OCI-LY1 (cell line): ENCODE measurements around the gene RALY.

ENCODE experiments used
- CTCF ChIP-seq: fragments of 200-600 bp; sonication (generic), shearing (Covaris generic); IDR thresholded peaks from 2 replicates; pipeline ENCODE4 v1.5.1; 2017; ENCODE audit warnings: mild to moderate bottlenecking, antibody characterized with exemption, low read length, moderate library complexity, mixed read lengths
- EZH2 ChIP-seq: fragments of 200-600 bp; sonication (generic), shearing (Covaris generic); IDR thresholded peaks from 2 replicates; pipeline ENCODE4 v1.8.0; 2017; ENCODE audit warnings: borderline replicate concordance, mixed run types, mild to moderate bottlenecking, antibody characterized with exemption, low read length, moderate library complexity, mixed read lengths

GRCh38 chr20:34033903-34034302, 40.2 kb downstream of the RALY start:
- TF ChIP-seq CTCF (no peak), EZH2 (no peak)
